ENCODE results near the gene SNCA.

Gene SNCA

GRCh38 chr4:89753601-89754066, 83.3 kb downstream of the SNCA start:
- peak; percentile 75 for DNase-seq (ENCODE audit: low spot score)

GRCh38 chr4:89752932-89753598, 83.9 kb downstream of the SNCA start:
- DNase-seq (ENCODE audit: low spot score): no peak

GRCh38 chr4:89751416-89751815, 85.5 kb downstream of the SNCA start:
- DNase-seq (ENCODE audit: low spot score): no peak

- DNase-seq (ENCODE audit: low spot score): no peak
Observed at GRCh38 chr4:89746377-89746776, 90.6 kb downstream of the SNCA start.

- DNase-seq (ENCODE audit: low spot score): no peak
Observed at GRCh38 chr4:89745708-89746107, 91.3 kb downstream of the SNCA start.

- DNase-seq (ENCODE audit: low spot score): no peak
Observed at GRCh38 chr4:89744914-89745313, 92.0 kb downstream of the SNCA start.

- no peak for DNase-seq (ENCODE audit: low spot score)
Observed at GRCh38 chr4:89741768-89742167, 95.2 kb downstream of the SNCA start.

GRCh38 chr4:89739311-89739988, 97.5 kb downstream of the SNCA start:
- DNase-seq (ENCODE audit: low spot score): no peak

- peak; percentile 58 for DNase-seq (ENCODE audit: low spot score)
Observed at GRCh38 chr4:89737888-89738287, 99.1 kb downstream of the SNCA start.

- DNase-seq (ENCODE audit: low spot score): no peak
Observed at GRCh38 chr4:89733946-89734345, 103.0 kb downstream of the SNCA start.

GRCh38 chr4:89727238-89727637, 109.7 kb downstream of the SNCA start:
- DNase-seq (ENCODE audit: low spot score): no peak

- DNase-seq (ENCODE audit: low spot score): no peak
Observed at GRCh38 chr4:89725268-89725667, 111.7 kb downstream of the SNCA start.

GRCh38 chr4:89724716-89725115, 112.2 kb downstream of the SNCA start:
- DNase-seq (ENCODE audit: low spot score): no peak

GRCh38 chr4:89723096-89723495, 113.9 kb downstream of the SNCA start:
- no peak for DNase-seq (ENCODE audit: low spot score)

- DNase-seq (ENCODE audit: low spot score): no peak
Observed at GRCh38 chr4:89722517-89722916, 114.4 kb downstream of the SNCA start.

- no peak for DNase-seq (ENCODE audit: low spot score)
Observed at GRCh38 chr4:89720981-89721380, 116.0 kb downstream of the SNCA start.

- DNase-seq (ENCODE audit: low spot score): no peak
Observed at GRCh38 chr4:89719536-89720090, 117.3 kb downstream of the SNCA start.

- DNase-seq (ENCODE audit: low spot score): no peak
Observed at GRCh38 chr4:89716893-89717292, 120.1 kb downstream of the SNCA start.

GRCh38 chr4:89715631-89716030, 121.3 kb downstream of the SNCA start:
- DNase-seq (ENCODE audit: low spot score): no peak

- no peak for DNase-seq (ENCODE audit: low spot score)
Observed at GRCh38 chr4:89712827-89713226, 124.1 kb downstream of the SNCA start.

GRCh38 chr4:89712141-89712540, 124.8 kb downstream of the SNCA start:
- no peak for DNase-seq (ENCODE audit: low spot score)

- DNase-seq (ENCODE audit: low spot score): no peak
Observed at GRCh38 chr4:89708903-89709421, 128.0 kb downstream of the SNCA start.

- DNase-seq (ENCODE audit: low spot score): no peak
Observed at GRCh38 chr4:89707467-89707866, 129.5 kb downstream of the SNCA start.
